Measurements from ENCODE around the gene BTRC. TPM values are rescaled to one million over a fixed set of nuclear protein-coding genes. Genes with fewer than 3 reads are reported as not detected.

BTRC gene
- total and polyA plus RNA-seq, 2 donors (not counting 3 experiments of a cell fraction or from before 2014, with no cell fraction given), result 11.6 to 18.5 TPM

GRCh38 chr10:101447477-101447876 is 93.5 kb downstream of the BTRC start:
- FAIRE-seq (no peak), DNase-seq (ENCODE audit: low read depth, low spot score) (no peak)
- dilution Hi-C loops (cut with MboI; ENCODE audit: extremely low pct_ligation_motif_present, low sequenced_read_pairs), result no loop called here
- no peaks in the 10 kb centered on the region for H3K4me1 ChIP-seq (ENCODE audit: control insufficient read depth, extremely low read depth, insufficient read depth, low read length)
- no TSS peak for BruUV-seq (replicated peaks)
- POLR2A ChIA-PET, result no interaction called here
- intact Hi-C loops (cut with micrococcal nuclease), result no loop called here
- H3K4me3 ChIP-seq (replicated peaks in 1 of 3; ENCODE audit: insufficient read depth in 1 of 3, low read depth in 1 of 3, low read length in 3 of 3), result no peak overlapping the region
- H3K27me3 ChIP-seq (ENCODE audit: control insufficient read depth in 2 of 2, insufficient read depth in 2 of 2, low read length in 2 of 2), result no peaks in the 10 kb centered on the region
- no peaks in the 10 kb centered on the region for H3K9me3 ChIP-seq (replicated peaks; ENCODE audit: control insufficient read depth, insufficient read depth, low read length)
- CTCF ChIA-PET, result interaction anchor here (0.6 to 9.3 kb wide), 4 partner anchors 16 to 175 kb away, joined by 3 to 114 read pairs (median 3); no protein-coding TSS in a partner anchor
- TF ChIP-seq MYC (IDR thresholded peaks at IDR 0.05; ENCODE audit: low read depth, low read length) (no peak), POLR2AphosphoS5 (IDR thresholded peaks at IDR 0.05; ENCODE audit: insufficient read depth, low read depth, low read length) (no peak), FOS (IDR thresholded peaks at IDR 0.05; ENCODE audit: borderline replicate concordance, insufficient read depth, low read length) (no peak)
- TF ChIP-seq, protein P1, sequence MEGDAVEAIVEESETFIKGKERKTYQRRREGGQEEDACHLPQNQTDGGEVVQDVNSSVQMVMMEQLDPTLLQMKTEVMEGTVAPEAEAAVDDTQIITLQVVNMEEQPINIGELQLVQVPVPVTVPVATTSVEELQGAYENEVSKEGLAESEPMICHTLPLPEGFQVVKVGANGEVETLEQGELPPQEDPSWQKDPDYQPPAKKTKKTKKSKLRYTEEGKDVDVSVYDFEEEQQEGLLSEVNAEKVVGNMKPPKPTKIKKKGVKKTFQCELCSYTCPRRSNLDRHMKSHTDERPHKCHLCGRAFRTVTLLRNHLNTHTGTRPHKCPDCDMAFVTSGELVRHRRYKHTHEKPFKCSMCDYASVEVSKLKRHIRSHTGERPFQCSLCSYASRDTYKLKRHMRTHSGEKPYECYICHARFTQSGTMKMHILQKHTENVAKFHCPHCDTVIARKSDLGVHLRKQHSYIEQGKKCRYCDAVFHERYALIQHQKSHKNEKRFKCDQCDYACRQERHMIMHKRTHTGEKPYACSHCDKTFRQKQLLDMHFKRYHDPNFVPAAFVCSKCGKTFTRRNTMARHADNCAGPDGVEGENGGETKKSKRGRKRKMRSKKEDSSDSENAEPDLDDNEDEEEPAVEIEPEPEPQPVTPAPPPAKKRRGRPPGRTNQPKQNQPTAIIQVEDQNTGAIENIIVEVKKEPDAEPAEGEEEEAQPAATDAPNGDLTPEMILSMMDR (IDR thresholded peaks at IDR 0.05; ENCODE audit: extremely low read depth in 1 of 2, insufficient read depth in 1 of 2, low read depth in 1 of 2, low read length in 2 of 2), result no peak
- no peaks in the 10 kb centered on the region for H3K79me2 ChIP-seq (ENCODE audit: control insufficient read depth, insufficient read depth, low read length)
- H2AFZ ChIP-seq (ENCODE audit: low read depth, low read length), result no peak overlapping the region
- no peak overlapping the region for H3K27ac ChIP-seq (ENCODE audit: insufficient read depth, low read depth, low read length)
- no peak overlapping the region for H3K9ac ChIP-seq (replicated peaks; ENCODE audit: extremely low read depth, insufficient read depth, low read length)
- no peak overlapping the region for H3K4me2 ChIP-seq (ENCODE audit: insufficient read depth, low read length)
- no peaks in the 10 kb centered on the region for H4K20me1 ChIP-seq (replicated peaks; ENCODE audit: control insufficient read depth, extremely low read depth, insufficient read depth, low read length)
- peaks cover 2% of the 10 kb centered on the region for H3K9me1 ChIP-seq (replicated peaks; ENCODE audit: control insufficient read depth, extremely low read depth, insufficient read depth, low read length)
- H3K36me3 ChIP-seq (ENCODE audit: control insufficient read depth in 2 of 2, extremely low read depth in 1 of 2, insufficient read depth in 2 of 2, low read length in 2 of 2), result no peaks in the 10 kb centered on the region
